NCI-H524 treated with DMSO at 0.1 percent for 48 hours (cell line): ENCODE results near the gene CXorf65.

ENCODE experiments used
- DNase-seq: peaks from one replicate; lab custom pipeline; 2025; lab: John Stamatoyannopoulos, UW

CXorf65 gene

DNA sequence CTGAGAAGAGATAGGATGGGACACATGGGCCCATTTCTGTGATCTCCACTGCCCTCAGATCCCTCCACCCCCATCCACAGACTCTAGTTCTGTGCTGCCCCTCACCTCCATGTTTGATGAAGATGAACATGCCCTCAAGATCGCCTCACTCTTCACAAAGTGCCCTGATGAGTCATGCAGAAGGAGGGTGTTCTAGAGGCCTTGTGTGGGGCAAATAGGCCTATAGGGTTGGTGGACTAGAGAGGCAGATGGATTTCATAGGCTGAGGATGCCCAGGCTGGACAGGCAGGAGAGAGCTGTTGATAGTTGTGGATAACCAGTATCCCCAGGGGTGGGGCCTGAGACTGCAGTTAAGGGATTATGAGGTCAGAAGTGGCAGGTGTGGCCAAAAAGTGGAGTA, at the start of gene CXorf65:
CXorf65 (minus strand) TSS at position 314 of the 400 bp plus-strand sequence; CDS start at position 130, 184 bp downstream.
- DNase-seq = no peak

DNA sequence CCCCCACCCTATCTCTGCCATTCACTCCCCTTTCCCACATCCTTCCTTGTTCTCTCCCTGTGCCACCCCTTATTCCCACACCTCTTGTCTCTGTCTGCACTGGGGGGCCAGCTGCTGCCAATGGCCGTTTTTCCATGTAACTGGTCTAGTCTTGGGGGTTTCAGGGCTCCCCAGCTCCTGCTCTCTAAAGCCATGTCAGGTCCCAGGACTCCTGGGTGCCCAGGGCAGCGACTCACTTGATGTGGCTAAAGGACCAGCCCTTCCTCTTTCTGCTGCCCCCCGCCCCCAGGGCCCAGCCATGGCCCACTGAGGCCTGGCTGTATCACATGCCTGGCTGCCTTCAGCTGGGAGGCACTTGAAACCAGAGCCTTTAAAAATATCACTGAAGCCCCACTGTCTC, 48.1 kb upstream of the CXorf65 start:
- DNase-seq = no peak

DNA sequence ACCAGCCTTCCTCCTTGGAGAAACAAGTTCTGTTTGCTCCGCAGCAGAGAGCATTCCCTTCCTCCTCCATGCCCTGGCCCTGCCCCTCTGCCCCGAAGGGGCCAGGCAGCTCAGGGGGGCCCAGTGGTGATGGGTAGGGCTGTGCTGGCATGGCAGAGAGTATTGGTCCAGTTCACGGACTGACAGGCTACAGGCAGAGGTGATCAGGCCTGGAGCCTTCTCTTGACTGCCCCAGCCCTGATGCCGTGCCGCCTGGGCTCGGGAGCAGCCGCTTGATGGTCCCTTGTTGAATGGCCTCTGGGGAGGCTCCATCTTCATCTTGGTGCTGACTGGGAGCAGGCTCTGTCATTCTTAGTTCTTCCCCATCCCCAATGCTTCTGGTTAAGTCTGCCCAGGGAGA, 47.7 kb upstream of the CXorf65 start:
- no peak for DNase-seq

DNA sequence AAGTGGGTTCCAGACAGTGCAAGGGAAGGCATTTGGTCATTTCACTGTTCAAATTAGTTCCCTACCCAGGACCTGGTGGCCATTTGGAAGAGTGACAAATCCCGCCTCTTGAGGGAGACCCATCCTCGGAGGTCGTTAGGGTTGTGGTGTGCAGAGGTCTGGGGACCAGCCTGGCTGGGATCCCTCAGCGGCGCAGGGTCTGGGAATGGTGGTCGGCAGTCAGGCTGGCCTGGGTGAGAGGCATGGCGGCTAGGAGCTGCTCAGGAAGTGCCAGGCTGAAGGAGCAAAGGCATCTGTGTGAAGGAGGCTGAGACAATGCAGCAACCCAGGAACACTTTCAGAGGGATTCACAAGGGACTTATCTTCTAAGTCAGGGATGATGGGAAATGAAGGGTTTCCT, 44.8 kb upstream of the CXorf65 start:
- no peak for DNase-seq

DNA sequence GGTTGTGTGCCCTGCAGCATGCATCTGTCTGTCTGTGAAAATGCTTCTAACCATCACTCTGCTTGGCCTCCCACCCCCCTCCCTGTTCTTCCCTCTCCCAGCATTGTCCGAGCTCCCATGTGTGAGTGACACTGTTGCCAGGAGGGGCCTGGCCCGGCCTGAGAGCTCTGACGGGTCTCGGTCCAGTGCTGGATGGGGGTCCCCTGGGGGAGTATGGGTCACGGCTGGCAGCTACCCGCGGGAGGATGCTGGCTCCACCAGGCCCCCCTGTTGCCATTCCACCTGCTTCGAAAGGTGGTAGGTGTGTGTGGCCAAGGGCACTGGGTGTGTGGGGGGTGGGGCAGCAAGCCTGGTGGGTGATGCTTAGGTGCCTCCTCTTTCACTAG, 41.7 kb upstream of the CXorf65 start:
- no peak for DNase-seq

DNA sequence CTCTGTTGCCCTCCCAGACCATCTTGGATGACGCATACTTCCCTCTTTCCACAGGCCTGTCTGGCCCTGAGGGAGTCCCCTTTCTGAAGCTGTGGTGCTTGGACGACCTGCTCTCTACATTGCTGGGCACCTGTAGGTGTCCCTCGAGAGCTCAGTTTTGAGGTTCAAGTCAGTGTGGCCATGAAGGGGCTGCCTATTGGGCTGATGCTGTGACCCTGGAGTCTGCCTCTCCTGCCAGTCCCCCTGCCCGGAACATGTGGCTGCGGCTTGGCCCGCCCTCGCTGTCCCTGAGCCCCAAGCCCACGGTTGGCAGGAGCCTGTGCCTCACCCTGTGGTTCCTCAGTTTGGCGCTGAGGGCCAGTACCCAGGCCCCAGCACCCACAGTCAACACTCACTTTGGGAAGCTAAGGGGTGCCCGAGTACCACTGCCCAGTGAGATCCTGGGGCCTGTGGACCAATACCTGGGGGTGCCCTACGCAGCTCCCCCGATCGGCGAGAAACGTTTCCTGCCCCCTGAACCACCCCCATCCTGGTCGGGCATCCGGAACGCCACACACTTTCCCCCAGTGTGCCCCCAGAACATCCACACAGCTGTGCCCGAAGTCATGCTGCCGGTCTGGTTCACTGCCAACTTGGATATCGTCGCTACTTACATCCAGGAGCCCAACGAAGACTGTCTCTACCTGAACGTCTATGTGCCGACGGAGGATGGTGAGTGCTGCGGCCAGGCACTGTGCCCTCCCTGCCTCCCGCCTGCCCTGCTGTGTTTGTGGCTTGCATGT, 41.1 kb upstream of the CXorf65 start:
- DNase-seq = no peak

DNA sequence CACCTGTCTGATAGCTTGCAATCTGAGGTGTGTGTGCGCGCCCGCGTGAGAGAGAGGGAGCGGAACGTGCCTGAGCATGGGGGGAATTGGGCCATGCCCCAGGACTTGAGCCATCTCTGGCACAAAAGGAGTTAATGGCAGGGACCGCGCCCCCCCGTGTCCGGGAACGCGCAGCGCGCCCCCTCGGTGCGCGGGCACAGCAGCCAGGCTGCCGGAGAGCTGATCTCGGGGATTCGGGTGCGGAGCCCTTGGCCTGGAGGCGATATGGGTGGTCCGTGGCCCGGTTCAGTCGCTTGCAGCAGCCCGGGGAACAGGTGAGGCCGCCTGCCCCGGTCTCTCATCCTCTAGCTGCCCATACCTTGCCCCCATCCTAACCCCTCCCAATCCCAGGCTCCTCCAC, 38.1 kb upstream of the CXorf65 start, which contains the start of gene NLGN3:
NLGN3 (plus strand) TSS at position 191 of the 400 bp plus-strand sequence. CDS start 2,909 bp downstream, outside the sequence.
- no peak for DNase-seq

DNA sequence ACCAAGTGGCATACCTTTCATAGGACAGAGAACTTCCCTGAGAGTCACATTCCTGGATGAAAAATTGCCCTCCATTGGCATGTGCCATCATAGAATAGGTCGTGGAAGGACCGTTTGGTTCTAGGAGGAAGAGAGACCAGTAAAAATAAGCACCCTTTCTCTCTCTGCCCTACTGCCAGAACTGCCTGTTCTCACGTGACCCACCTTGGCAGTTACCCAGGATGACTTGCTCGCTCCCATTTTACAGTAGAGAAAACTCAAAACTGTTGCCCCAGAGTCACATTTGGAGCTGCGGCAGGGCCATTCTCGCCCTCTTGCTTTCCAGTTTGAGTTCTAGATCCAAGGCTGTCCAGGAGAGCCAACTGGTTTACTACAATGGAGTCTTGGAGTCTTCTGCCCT, 37.0 kb upstream of the CXorf65 start:
- DNase-seq = no peak

DNA sequence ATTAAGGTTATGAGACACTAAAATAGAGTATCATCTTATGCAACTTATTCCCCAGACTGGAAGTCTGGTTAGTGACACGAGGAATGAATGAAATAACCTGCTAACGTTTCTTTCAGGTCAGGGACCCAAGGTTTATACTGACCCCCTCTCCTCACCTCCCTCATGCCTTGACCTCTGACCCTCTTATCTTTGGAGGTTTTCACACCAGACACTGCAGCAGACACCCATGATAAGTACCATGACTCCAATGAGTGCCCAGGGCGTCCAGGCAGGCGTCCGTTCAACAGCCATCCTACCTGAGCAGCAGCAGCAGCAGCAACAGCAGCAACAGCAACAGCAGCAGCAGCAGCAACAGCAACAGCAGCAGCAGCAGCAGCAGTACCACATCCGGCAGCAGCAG, 33.9 kb upstream of the CXorf65 start:
- no peak for DNase-seq

DNA sequence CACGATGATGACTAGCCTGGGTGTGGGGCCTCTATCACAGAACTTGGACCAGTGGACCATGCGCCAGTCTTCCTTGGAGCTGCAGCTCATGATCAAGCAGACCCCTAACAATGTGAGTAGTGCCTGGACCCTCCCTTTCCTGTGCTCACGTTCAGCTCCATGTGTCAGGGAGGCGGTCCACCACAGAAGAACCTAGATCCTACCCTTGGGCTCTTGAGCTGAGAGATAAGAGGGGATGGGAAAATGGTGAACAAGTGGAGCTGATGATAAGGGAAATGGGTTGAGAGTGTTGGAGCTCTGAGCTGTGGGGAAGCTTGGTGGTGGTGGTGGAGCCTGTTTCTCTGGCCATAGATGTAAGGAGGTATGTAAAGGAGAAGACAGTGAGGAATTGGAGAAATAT, 25.0 kb upstream of the CXorf65 start:
- no peak for DNase-seq

DNA sequence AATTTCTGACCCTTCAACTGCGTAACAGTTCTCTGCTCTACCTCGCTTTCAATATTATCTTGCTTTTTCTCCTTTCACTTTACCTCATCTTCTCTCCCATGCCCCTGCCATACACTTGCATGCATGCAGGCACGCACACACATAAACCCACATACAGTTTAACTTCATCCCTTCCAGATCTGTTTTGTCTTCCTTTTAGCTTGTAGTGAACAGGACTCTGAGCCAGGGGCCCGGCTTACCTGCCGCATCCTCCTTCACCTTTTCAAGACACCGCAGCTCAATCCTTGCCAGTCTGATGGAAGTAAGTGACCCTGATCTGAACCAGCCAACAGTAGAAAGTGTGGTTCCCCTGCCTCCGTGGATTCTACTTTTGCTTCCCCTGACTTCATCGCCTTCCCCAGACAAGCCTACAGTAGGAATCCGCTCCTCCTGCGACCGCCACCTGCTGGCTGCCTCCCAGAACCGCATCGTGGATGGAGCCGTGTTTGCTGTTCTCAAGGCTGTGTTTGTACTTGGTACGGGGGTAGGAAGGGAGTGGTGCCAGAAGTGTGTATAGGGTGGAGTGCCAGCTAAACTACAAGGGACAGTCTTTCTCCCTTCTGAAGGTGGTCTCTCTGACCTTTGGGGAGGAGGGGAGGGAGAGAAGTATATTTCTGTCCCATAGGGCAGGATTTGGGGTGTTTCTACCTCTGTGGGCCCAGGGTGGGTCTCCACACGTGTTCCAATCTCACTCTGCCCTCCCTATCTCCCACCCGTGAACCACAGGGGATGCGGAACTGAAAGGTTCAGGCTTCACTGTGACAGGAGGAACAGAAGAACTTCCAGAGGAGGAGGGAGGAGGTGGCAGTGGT, 22.6 kb upstream of the CXorf65 start:
- DNase-seq = peak; percentile 1

DNA sequence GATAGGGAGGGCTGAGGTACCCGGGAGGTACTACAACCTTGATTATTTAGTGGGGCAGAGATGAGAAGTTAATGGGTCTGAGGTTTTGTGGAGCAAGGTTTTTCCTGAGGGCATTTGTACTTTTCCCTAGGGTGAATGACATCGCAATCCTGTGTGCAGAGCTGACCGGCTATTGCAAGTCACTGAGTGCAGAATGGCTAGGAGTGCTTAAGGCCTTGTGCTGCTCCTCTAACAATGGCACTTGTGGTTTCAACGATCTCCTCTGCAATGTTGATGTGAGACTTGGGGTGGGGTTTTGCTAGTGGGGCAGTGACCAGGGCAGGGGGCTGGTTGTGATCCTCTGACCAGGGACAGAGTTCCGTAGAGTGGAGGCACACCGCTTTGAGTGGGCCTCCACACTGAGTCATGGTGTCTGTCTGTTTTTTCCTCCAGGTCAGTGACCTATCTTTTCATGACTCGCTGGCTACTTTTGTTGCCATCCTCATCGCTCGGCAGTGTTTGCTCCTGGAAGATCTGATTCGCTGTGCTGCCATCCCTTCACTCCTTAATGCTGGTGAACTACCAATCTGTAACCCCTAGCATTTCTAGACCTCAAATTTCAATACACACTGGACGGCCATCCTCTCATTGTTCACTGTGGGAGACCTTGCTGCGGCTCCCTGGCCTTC, 21.8 kb upstream of the CXorf65 start:
- no peak for DNase-seq

DNA sequence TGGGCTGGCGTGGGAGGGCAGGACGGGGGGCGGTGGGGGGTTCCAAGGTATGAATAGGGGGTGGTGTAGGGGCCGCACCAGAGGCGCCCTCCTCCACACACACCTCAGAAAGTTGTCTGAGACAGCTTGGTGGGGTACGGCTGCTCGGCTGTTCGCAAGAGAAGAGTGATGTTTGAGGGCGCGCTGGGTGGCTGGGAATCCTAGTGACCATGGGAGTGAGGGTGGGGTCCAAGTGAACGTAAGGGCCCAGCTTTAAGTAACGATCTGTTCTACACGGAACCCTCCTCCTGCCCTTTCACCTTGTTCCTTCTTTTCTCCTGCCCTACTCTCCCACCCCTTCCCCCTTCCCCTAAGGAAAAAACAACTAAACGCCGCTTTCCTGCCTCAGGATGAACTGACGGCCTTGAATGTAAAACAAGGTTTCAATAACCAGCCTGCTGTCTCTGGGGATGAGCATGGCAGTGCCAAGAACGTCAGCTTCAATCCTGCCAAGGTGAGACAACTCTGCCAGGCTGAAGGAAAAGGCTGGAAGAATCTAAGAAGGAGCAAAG, 12.5 kb upstream of the CXorf65 start:
- DNase-seq = no peak

DNA sequence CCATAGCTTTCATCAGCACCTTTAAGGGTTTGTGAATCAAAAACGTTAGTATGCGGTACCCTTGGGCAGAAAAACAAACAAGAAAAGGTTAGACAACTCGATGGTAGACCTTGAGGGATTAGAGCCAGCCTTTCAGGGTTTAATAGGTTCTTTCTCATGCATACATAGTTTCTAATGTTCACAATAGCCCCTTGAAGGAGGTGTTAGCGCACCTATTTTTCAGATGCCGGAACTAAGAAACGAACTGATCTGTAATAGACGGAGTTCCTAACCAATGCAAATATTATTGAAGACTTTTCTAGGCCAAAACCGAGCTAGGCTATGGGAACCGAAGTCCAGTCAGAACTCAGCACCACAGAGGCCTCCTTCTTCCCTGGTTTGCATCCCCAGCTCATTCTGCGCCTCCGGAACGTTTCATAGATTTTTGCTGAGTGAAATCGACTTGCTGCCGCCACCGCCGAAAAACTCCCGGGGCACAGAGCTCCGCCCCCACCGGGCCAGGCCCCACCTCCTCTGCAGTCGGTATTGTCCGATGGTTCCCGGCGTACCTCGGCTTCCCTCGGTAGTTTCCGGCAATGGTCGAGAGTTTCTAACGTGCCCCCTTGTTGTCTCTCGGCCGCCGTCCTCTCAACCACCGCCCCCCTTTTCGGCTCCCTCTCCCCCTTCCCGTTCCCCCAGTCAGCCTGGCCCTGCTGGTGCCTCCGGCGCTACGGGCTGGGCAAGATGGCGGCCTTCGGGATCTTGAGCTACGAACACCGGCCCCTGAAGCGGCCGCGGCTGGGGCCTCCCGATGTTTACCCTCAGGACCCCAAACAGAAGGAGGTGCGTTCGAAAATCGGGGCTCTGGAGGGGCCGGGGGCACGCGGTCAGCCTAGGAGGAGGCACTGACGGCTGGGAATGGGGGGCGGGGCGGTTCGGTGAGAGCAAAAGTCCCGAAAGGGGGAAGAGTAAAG, 11.8 kb upstream of the CXorf65 start, which contains the start of gene MED12:
MED12 (plus strand) TSS at position 565 of the 953 bp plus-strand sequence; CDS start at position 724, 159 bp downstream.
- peak; percentile 4 for DNase-seq

DNA sequence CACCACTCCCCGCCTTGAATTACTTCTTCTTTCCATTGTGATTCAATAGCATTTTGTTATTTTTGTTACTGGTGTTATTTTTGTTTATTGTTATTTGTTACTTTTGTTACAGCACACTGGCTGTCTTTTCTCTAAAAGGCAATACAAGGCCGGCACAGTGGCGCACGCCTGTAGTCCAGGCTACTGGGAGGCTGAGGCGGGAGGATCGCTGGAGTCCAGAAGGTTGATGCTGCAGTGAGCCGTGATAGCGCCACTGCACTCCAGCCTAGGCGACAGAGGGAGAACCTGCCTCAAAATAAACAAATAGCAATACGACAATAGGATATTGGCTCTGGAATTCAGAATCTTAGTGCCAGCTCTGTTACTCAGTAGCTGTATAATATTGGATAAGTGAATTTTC, 10.8 kb upstream of the CXorf65 start:
- DNase-seq = no peak

DNA sequence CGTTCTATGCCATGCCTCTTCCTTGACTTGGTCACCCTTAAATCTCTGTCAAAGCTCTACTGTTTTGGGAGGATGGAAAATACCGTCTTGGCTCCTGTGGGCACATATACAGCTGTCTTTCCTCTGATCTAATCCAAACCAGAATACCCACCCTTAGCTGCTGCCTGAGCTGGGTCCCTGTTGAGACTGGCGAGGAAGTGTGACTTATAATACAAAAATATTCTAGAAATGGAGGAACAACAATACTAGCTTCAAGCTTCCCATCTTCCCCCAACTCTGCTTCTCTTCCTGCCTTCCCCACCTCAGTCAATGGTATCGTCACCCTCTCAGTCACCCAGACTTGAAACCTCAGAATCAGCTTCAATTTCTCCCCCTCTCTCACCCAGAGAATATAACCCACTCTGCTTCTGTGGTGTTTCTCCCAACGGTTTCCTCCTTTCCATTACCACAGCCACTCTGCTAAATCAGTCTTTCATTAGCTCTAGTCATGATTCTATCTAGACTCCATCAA, 5.4 kb upstream of the CXorf65 start:
- no peak for DNase-seq

DNA sequence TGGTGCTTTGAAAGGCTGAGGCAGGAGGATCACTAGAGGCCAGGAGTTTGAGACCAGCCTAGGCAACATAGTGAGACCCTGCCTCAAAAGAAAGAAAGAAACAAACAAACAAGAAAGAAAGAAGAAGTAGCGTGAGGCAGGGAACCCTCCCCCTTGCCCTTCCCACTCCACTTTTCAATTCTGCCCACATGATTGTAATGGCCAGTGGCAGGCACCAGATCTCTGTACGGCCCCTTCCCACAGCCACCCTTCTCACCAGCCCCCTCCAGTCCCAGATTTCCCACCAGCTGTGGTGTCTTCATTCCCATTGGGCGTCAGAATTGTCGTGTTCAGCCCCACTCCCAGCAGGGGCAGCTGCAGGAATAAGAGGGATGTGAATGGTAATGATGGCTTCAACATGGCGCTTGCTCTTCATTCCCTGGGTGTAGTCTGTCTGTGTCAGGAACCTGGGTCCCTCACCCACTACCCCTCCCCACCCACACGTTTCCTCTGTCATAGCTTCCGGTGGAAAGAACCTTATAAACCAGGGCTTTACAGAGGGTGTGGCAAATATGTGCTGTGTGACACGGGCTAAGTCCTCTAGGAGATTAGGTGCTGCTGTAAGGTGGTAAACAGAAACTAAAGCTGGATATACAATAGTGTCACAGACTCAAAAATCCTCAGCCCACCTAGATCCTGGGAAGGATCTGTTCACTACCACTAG, 4.8 kb upstream of the CXorf65 start, which contains the start of gene IL2RG:
IL2RG (minus strand) TSS at position 437 of the 703 bp plus-strand sequence; CDS start at position 399, 38 bp downstream.
- DNase-seq = no peak

DNA sequence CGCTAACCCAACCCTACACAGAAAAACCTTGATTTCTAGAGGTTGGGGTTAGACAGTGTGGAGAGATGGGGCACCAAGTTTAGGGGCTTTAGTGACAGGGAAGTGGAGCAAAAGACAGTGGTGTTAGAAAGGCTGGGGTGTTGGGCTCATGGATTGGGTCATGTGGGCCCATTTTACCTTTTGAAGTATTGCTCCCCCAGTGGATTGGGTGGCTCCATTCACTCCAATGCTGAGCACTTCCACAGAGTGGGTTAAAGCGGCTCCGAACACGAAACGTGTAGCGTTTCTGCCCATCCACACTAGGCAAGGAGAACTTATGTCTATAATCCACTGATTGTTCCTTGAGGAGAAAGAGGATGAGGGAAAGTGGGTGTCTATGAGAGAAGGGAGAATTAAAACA, 2.5 kb upstream of the CXorf65 start:
- DNase-seq = no peak

DNA sequence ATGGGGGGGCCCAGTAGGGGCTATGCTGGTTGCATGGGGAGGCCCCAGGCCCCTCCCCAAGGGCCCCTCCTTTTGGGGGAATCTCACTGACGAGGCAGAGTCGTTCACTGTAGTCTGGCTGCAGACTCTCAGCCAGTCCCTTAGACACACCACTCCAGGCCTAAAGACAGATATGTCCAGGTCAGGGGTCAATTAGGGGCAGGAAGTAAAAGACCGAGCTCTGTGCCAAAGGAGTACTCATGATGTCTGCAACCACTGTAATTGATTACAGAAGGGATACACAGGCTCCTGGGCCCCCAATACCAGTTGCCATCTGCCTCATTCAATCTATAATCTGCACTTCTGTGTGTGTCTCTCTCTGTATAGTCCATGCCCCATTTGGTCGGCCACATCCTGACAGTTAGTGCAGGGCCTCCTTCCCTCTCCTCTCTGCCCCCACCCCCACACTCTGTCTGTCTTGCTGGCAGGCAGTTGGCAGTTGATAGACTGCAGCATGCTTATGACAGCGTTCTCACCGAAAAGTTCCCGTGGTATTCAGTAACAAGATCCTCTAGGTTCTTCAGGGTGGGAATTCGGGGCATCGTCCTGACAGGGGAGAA, 1.3 kb upstream of the CXorf65 start:
- DNase-seq = no peak

DNA sequence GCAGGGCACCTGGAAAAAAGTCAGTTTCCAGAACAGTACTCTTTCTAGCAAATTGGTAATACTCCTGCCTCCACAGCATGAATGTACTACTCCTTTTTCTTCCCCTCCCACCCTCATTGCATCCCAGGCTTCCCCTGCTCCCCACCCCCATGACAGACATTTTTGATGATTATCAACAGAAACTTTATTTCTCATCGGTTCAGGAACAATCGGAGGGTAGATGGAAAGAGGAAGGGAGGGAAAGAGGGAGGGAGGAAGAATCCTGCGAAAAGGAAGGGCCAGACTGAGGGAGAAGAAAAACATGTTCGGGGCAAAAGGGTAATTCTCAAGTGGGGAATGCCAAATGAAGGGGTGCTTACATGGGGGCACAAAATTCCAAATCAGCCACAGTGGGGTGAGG, 705 bp upstream of the CXorf65 start:
- no peak for DNase-seq
